ENCODE data around the gene RCBTB2. TPM values are rescaled to one million over a fixed set of nuclear protein-coding genes. Genes with fewer than 3 reads are reported as not detected.

The RCBTB2 gene
- total and polyA plus RNA-seq, 10 donors = 6.7 to 19.6 (median 14.8) TPM

GRCh38 chr13:48491423-48492095 is 41.3 kb downstream of the RCBTB2 start:
- peaks cover 18 to 96% (median 75%) of the 10 kb centered on the region in 6 donors for H3K4me1 ChIP-seq
- H3K36me3 ChIP-seq = peaks cover 0 to 41% (median 0%) of the 10 kb centered on the region in 6 donors
- H3K27ac ChIP-seq = peak overlapping the region; percentile 30 to 89 (median 88)
- intact Hi-C loops (cut with DNase I; ENCODE audit: low total_unique reads) = no loop called here
- TF ChIP-seq POLR2AphosphoS5 (IDR thresholded peaks at IDR 0.05) = no peak
- TF ChIP-seq POLR2A (IDR thresholded peaks at IDR 0.05) = no peak
- no peak for TF ChIP-seq CTCF (IDR thresholded peaks at IDR 0.05 in 8 of 11, conservative IDR thresholded peaks at IDR 0.05 in 3 of 11)
- H3K4me3 ChIP-seq = peak overlapping the region in 7 of 8 donors; percentile 28 to 63 (median 36)
- DNase-seq = no peak
- no peaks in the 10 kb centered on the region for H3K27me3 ChIP-seq (replicated peaks in 1 of 7)
- H3K9me3 ChIP-seq = peaks cover 0 to 11% (median 0%) of the 10 kb centered on the region in 8 donors

GRCh38 chr13:48490241-48490640 is 42.6 kb downstream of the RCBTB2 start:
- WGBS, 5 donors = 96 to 98% (median 97%) methylated on average over 3 of the region's 3 CpGs

GRCh38 chr13:48489666-48490065 is 43.2 kb downstream of the RCBTB2 start:
- TF ChIP-seq POLR2A (IDR thresholded peaks at IDR 0.05) (no peak), CTCF (IDR thresholded peaks at IDR 0.05 in 8 of 11, conservative IDR thresholded peaks at IDR 0.05 in 3 of 11) (no peak), POLR2AphosphoS5 (IDR thresholded peaks at IDR 0.05) (no peak)
- Histone ChIP-seq H3K4me3 (peak overlapping the region in 1 of 8 donors; percentile 11), H3K27me3 (replicated peaks in 1 of 7) (no peaks in the 10 kb centered on the region), H3K36me3 (peaks cover 0 to 35% (median 0%) of the 10 kb centered on the region in 6 donors), H3K4me1 (peaks cover 18 to 82% (median 66%) of the 10 kb centered on the region in 6 donors), H3K27ac (peak overlapping the region; percentile 1 to 89 (median 87)), H3K9me3 (peaks cover 0 to 11% (median 0%) of the 10 kb centered on the region in 8 donors)
- no peak for DNase-seq
- intact Hi-C loops (cut with DNase I; ENCODE audit: low total_unique reads) = no loop called here

More at GRCh38 chr13:48490241-48490640, 42.6 kb downstream of the RCBTB2 start:
- intact Hi-C loops (cut with DNase I; ENCODE audit: low total_unique reads) = no loop called here
- peaks cover 0 to 35% (median 0%) of the 10 kb centered on the region in 6 donors for H3K36me3 ChIP-seq
- TF ChIP-seq POLR2A (IDR thresholded peaks at IDR 0.05) (no peak), CTCF (IDR thresholded peaks at IDR 0.05 in 8 of 11, conservative IDR thresholded peaks at IDR 0.05 in 3 of 11) (no peak), POLR2AphosphoS5 (IDR thresholded peaks at IDR 0.05) (no peak)
- H3K9me3 ChIP-seq = peaks cover 0 to 11% (median 0%) of the 10 kb centered on the region in 8 donors
- H3K4me1 ChIP-seq = peaks cover 18 to 88% (median 70%) of the 10 kb centered on the region in 6 donors
- no peaks in the 10 kb centered on the region for H3K27me3 ChIP-seq (replicated peaks in 1 of 7)
- peak overlapping the region in 1 of 8 donors; percentile 63 for H3K4me3 ChIP-seq
- H3K27ac ChIP-seq = peak overlapping the region in 6 of 8 donors; percentile 30 to 89 (median 88)
- no peak for DNase-seq

GRCh38 chr13:48488995-48489394 is 43.9 kb downstream of the RCBTB2 start:
- Histone ChIP-seq H3K4me3 (no peak overlapping the region), H3K4me1 (peaks cover 18 to 76% (median 59%) of the 10 kb centered on the region in 6 donors), H3K36me3 (peaks cover 0 to 37% (median 0%) of the 10 kb centered on the region in 6 donors), H3K27me3 (replicated peaks in 1 of 7) (no peaks in the 10 kb centered on the region), H3K9me3 (peaks cover 0 to 11% (median 0%) of the 10 kb centered on the region in 8 donors), H3K27ac (peak overlapping the region in 6 of 8 donors; percentile 7 to 89 (median 87))
- DNase-seq = no peak
- intact Hi-C loops (cut with DNase I; ENCODE audit: low total_unique reads) = no loop called here
- TF ChIP-seq POLR2A (IDR thresholded peaks at IDR 0.05) (no peak), CTCF (IDR thresholded peaks at IDR 0.05 in 8 of 11, conservative IDR thresholded peaks at IDR 0.05 in 3 of 11) (no peak), POLR2AphosphoS5 (IDR thresholded peaks at IDR 0.05) (no peak)

Measured in spleen (tissue), 11 donors.